ENCODE data around the gene TNRC18. TPM values are rescaled to one million over a fixed set of nuclear protein-coding genes. Genes with fewer than 3 reads are reported as not detected.

TNRC18 gene
- total and polyA plus RNA-seq, 7 donors = 5.9 to 27.9 (median 18.5) TPM

DNA sequence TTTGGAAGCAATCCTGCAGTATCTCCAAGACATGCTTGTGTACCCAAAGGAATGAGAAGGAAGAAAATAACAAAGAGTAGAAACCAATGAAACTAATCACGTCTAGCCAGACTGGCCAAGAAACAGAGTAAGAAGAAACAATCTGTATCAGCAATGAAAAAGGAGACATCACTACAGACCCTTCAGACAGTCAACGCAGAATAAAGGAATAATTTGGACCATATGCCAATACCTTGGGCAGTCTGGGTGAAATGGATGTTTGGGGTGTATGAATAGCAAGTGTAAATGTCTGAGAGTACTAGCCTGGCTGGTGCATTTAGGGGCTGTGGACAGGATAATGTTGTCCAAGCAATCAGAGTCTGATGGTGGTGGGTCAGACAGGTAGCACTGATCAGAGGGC lies 79.8 kb downstream of the TNRC18 start:
- Histone ChIP-seq H3K36me3 (ENCODE audit: insufficient read depth in 1 of 2, low read depth in 1 of 2) (peaks cover 16 to 80% of the 10 kb centered on the region in 2 donors), H3K4me1 (no peaks in the 10 kb centered on the region), H3K27ac (no peak overlapping the region), H3K9me3 (peaks cover 8% of the 10 kb centered on the region), H3K4me3 (no peak overlapping the region), H3K27me3 (ENCODE audit: insufficient read depth in 3 of 3, low read length in 2 of 3) (no peaks in the 10 kb centered on the region)
- DNase-seq (no peak), ATAC-seq (no peak)
- WGBS, 3 donors = 92 to 95% (median 94%) methylated on average over 2 of the region's 2 CpGs
- TF ChIP-seq, protein P1, sequence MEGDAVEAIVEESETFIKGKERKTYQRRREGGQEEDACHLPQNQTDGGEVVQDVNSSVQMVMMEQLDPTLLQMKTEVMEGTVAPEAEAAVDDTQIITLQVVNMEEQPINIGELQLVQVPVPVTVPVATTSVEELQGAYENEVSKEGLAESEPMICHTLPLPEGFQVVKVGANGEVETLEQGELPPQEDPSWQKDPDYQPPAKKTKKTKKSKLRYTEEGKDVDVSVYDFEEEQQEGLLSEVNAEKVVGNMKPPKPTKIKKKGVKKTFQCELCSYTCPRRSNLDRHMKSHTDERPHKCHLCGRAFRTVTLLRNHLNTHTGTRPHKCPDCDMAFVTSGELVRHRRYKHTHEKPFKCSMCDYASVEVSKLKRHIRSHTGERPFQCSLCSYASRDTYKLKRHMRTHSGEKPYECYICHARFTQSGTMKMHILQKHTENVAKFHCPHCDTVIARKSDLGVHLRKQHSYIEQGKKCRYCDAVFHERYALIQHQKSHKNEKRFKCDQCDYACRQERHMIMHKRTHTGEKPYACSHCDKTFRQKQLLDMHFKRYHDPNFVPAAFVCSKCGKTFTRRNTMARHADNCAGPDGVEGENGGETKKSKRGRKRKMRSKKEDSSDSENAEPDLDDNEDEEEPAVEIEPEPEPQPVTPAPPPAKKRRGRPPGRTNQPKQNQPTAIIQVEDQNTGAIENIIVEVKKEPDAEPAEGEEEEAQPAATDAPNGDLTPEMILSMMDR (IDR thresholded peaks at IDR 0.05) = no peak
- intact Hi-C loops (cut with DNase I) = no loop called here

DNA sequence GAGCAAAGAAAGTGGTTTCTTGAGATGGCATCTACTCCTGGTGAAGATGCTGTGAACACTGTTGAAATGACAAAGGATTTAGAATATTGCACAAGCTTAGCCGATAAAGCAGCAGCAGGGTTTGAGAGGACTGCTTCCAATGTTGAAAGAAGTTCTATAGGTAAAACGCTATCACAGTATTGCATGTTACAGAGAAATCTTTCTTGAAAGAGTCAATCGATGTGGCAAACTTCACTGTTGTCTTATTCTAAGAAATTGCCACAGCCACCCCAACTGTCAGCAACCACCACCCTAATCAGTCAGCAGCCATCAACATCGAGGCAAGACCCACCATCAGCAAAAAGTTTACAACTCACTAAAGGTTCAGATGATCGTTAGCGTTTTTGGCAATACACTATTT lies 81.0 kb downstream of the TNRC18 start:
- peaks cover 16 to 84% of the 10 kb centered on the region in 2 donors for H3K36me3 ChIP-seq (ENCODE audit: insufficient read depth in 1 of 2, low read depth in 1 of 2)
- TF ChIP-seq, protein P1 (IDR thresholded peaks at IDR 0.05) = no peak
- ATAC-seq (no peak), DNase-seq (no peak)
- H3K4me1 ChIP-seq = no peaks in the 10 kb centered on the region
- no peak overlapping the region for H3K4me3 ChIP-seq
- WGBS, 3 donors = 96 to 98% (median 98%) methylated on average over 6 of the region's 6 CpGs
- no peak overlapping the region for H3K27ac ChIP-seq
- H3K9me3 ChIP-seq = peaks cover 8% of the 10 kb centered on the region
- H3K27me3 ChIP-seq (ENCODE audit: insufficient read depth in 3 of 3, low read length in 2 of 3) = no peaks in the 10 kb centered on the region
- intact Hi-C loops (cut with DNase I) = no loop called here

DNA sequence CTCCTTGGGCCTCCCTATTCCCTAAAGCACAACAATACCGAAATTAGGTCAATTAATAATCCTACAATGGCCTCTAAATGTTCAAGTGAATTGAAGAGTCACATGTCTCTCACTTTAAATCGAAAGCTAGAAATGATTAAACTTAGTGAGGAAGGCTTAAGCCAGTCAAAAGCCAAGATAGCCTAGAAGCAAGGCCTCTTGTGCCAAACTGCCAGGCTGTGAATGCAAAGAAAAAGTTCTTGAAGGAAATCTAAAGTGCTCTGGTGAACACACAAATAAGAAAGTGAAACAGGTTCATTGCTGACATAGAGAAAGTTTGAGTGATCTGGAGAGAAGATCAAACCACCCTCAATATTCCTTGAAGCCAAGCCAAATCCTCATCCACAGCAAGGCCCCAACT lies 83.7 kb downstream of the TNRC18 start:
- TF ChIP-seq, protein P1 (IDR thresholded peaks at IDR 0.05) = no peak
- peaks cover 16 to 90% of the 10 kb centered on the region in 2 donors for H3K36me3 ChIP-seq (ENCODE audit: insufficient read depth in 1 of 2, low read depth in 1 of 2)
- 90 to 93% (median 92%) methylated on average over 2 of the region's 2 CpGs for WGBS, 3 donors
- H3K27me3 ChIP-seq (ENCODE audit: insufficient read depth in 3 of 3, low read length in 2 of 3) = no peaks in the 10 kb centered on the region
- H3K9me3 ChIP-seq = peaks cover 8% of the 10 kb centered on the region
- no peaks in the 10 kb centered on the region for H3K4me1 ChIP-seq
- intact Hi-C loops (cut with DNase I) = no loop called here
- no peak for DNase-seq
- no peak for ATAC-seq
- no peak overlapping the region for H3K27ac ChIP-seq
- H3K4me3 ChIP-seq = no peak overlapping the region

DNA sequence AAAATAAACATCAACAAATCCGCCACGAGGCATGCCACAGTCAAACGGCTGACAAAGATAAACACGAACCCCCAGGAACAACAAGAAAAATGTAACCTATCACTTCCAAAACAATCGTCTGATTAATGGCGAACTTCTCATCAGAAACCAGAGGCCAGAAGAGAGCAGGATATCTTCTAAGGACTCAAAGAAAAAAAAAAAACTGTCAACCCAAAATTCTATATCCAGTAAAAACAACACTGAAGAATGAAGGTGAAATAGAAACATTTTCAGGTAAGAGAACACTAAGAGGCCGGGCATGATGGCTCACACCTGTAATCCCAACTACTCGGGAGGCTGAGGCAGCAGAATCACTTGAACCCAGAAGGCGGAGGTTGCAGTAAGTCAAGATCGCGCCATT lies 86.6 kb downstream of the TNRC18 start:
- Histone ChIP-seq H3K36me3 (ENCODE audit: insufficient read depth in 1 of 2, low read depth in 1 of 2) (peaks cover 0 to 75% of the 10 kb centered on the region in 2 donors), H3K27ac (no peak overlapping the region), H3K4me1 (no peaks in the 10 kb centered on the region), H3K4me3 (no peak overlapping the region), H3K27me3 (ENCODE audit: insufficient read depth in 3 of 3, low read length in 2 of 3) (no peaks in the 10 kb centered on the region), H3K9me3 (no peaks in the 10 kb centered on the region)
- TF ChIP-seq, protein P1 (IDR thresholded peaks at IDR 0.05) = no peak
- intact Hi-C loops (cut with DNase I) = no loop called here
- 94 to 97% (median 96%) methylated on average over 11 of the region's 11 CpGs for WGBS, 3 donors
- DNase-seq (no peak), ATAC-seq (no peak)

DNA sequence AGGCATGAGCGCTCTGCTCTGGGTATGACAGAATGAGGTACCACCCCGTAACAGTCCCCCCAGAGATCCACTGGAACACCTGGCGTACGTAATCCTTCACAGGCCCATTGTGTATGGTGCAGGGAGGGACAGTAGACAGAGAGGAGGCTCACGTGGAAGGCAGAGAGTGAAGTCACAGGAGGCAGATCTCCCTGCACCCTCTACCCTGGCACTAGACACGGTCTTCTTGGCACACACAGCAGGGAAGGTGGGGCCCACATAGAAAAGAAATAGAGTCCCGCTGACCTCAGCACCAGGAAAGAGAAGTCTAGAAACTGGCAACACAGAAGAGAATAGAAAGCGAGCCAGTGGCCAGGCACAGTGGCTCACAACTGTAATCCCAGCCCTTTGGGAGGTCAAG lies 89.0 kb downstream of the TNRC18 start:
- H3K27ac ChIP-seq = no peak overlapping the region
- DNase-seq (no peak), ATAC-seq (no peak)
- TF ChIP-seq, protein P1 (IDR thresholded peaks at IDR 0.05) = no peak
- H3K36me3 ChIP-seq (ENCODE audit: insufficient read depth in 1 of 2, low read depth in 1 of 2) = peaks cover 0 to 79% of the 10 kb centered on the region in 2 donors
- no peaks in the 10 kb centered on the region for H3K27me3 ChIP-seq (ENCODE audit: insufficient read depth in 3 of 3, low read length in 2 of 3)
- no peaks in the 10 kb centered on the region for H3K4me1 ChIP-seq
- no peaks in the 10 kb centered on the region for H3K9me3 ChIP-seq
- no peak overlapping the region for H3K4me3 ChIP-seq
- WGBS, 3 donors = 90 to 93% (median 92%) methylated on average over 8 of the region's 8 CpGs
- intact Hi-C loops (cut with DNase I) = no loop called here

All from psoas muscle (tissue), 8 donors.